Uterus (tissue), 2 donors: Measurements from ENCODE around the gene TIFAB.

Experiments used
- CTCF ChIP-seq, 4 experiments: fragments of 200-600 bp in 2 of 4; fragments of 450-650 bp in 2 of 4; sonication (generic) in 2 of 4; IDR thresholded peaks; one replicate each; pipeline ENCODE4 v1.5.1; 2016 to 2019; ENCODE audit warnings: antibody characterized with exemption in 4 of 4, mild to moderate bottlenecking in 2 of 4, moderate library complexity in 1 of 4
- POLR2A ChIP-seq, 2 donors: fragments of 450-650 bp; IDR thresholded peaks; one replicate each; pipeline ENCODE4 v1.6.1; 2016; ENCODE audit warnings: antibody characterized with exemption in 2 of 2, mild to moderate bottlenecking in 1 of 2, moderate library complexity in 1 of 2

GRCh38 chr5:135472141-135472540 is 20.0 kb upstream of the TIFAB start:
- TF ChIP-seq CTCF (IDR thresholded peaks at IDR 0.05) (no peak), POLR2A (IDR thresholded peaks at IDR 0.05) (no peak)
